Effector memory CD8-positive, alpha-beta T cell (primary cell): ENCODE results near the gene LIPH.

Source experiments
- ATAC-seq: fragments of 150-1000 bp; cut with Tn5 transposase; replicated peaks from 2 replicates; pipeline ENCODE4 v1.10.0; 2021; ENCODE audit warnings: mild to moderate bottlenecking, moderate library complexity
- DNase-seq, 3 experiments: peaks; one replicate each; pipeline ENCODE4 v3.0.0; 2021
- H3K27ac Mint-ChIP-seq, 2 donors: one replicate each; pipeline ENCODE4 v1.8.0; 2022; ENCODE audit warnings: mild to moderate bottlenecking in 2 of 2, mixed read lengths in 2 of 2, moderate library complexity in 2 of 2
- H3K27me3 Mint-ChIP-seq, 2 donors: one replicate each; pipeline ENCODE4 v1.8.0; 2022; ENCODE audit warnings: mixed read lengths in 2 of 2
- H3K36me3 Mint-ChIP-seq: one replicate; pipeline ENCODE4 v1.8.0; 2022; ENCODE audit warnings: mild to moderate bottlenecking, moderate library complexity, mixed read lengths; ENCODE audit not compliant: insufficient read depth
- H3K4me1 Mint-ChIP-seq, 2 donors: one replicate each; pipeline ENCODE4 v1.8.0; 2022; ENCODE audit warnings: low read depth in 2 of 2, mixed read lengths in 2 of 2
- H3K4me3 Mint-ChIP-seq, 2 donors: one replicate each; pipeline ENCODE4 v1.8.0; 2022; ENCODE audit warnings: mild to moderate bottlenecking in 2 of 2, mixed read lengths in 2 of 2, moderate library complexity in 2 of 2
- H3K9me3 Mint-ChIP-seq, 2 donors: one replicate each; pipeline ENCODE4 v1.8.0; 2022; ENCODE audit warnings: mixed read lengths in 2 of 2

Gene LIPH

DNA sequence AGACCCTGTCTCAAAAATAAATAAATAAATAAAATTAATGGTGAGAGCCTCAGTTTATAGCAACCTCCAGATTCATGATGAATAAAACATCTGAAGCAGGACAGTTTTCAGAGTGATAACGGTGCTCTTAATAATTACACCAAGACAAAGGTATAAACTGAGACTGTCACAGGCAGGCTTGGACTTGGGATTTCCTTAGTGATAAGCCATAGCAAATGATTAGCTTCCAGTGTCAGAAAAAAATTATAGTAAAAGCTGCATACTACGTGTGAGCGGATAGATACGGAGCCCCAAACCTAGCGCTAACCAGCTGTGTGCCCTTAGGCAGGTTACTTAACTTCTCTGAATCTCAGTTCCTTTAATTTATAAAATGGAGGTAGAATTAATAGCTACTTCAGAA is 21.5 kb downstream of the LIPH start:
- peaks cover 15 to 16% of the 10 kb centered on the region in 2 donors for H3K27me3 Mint-ChIP-seq
- H3K36me3 Mint-ChIP-seq: no peaks in the 10 kb centered on the region
- H3K4me3 Mint-ChIP-seq: no peak overlapping the region
- no peak for ATAC-seq
- H3K27ac Mint-ChIP-seq: no peak overlapping the region
- H3K9me3 Mint-ChIP-seq: no peaks in the 10 kb centered on the region
- H3K4me1 Mint-ChIP-seq: no peaks in the 10 kb centered on the region
- DNase-seq: no peak

DNA sequence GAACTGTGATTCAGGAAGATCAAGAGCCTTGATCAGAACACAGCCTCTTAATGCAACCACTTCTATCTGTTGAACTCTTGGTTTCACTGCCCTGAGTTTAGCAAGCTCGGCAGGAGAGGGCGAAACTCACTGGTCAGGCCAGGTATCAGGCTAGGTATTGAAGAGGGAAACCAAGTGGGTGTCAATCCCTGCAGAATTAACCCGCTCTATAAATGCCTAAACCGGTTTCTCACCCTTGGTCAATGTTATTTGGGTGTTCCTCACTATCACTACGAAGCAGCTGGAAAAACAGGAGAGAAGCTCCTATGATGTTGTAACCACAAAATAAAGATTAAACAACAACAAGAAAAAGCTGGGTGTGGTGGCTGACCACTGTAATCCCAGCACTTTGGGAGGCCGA is 23.9 kb downstream of the LIPH start:
- no peaks in the 10 kb centered on the region for H3K4me1 Mint-ChIP-seq
- no peak overlapping the region for H3K4me3 Mint-ChIP-seq
- ATAC-seq (no peak), DNase-seq (no peak)
- peaks cover 35% of the 10 kb centered on the region in 2 donors for H3K27me3 Mint-ChIP-seq
- H3K27ac Mint-ChIP-seq: no peak overlapping the region
- no peaks in the 10 kb centered on the region for H3K36me3 Mint-ChIP-seq
- H3K9me3 Mint-ChIP-seq: no peaks in the 10 kb centered on the region

DNA sequence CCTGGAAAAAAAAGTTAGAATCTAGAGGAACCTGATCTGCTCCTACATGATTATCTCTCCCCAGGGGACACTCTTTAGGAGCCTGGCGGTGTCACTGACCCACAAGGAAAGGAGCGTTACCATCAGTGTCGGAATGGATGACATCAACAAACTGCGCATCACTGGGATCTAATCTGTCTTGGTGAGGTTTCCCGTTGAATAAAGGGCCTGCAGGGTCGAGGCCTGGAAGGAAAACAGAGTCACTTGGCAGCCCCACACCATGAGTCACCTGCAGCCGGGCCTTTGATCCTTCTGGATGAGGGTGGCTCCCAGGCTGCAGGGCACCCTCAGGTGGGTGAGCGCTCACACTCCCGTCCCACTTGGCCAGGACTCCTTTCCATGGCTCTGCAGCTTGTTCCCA is 25.0 kb downstream of the LIPH start:
- DNase-seq: no peak
- ATAC-seq: no peak
- H3K4me3 Mint-ChIP-seq: no peak overlapping the region
- no peaks in the 10 kb centered on the region for H3K36me3 Mint-ChIP-seq
- H3K27me3 Mint-ChIP-seq: peaks cover 35 to 36% of the 10 kb centered on the region in 2 donors
- H3K9me3 Mint-ChIP-seq: no peaks in the 10 kb centered on the region
- no peak overlapping the region for H3K27ac Mint-ChIP-seq
- no peaks in the 10 kb centered on the region for H3K4me1 Mint-ChIP-seq

DNA sequence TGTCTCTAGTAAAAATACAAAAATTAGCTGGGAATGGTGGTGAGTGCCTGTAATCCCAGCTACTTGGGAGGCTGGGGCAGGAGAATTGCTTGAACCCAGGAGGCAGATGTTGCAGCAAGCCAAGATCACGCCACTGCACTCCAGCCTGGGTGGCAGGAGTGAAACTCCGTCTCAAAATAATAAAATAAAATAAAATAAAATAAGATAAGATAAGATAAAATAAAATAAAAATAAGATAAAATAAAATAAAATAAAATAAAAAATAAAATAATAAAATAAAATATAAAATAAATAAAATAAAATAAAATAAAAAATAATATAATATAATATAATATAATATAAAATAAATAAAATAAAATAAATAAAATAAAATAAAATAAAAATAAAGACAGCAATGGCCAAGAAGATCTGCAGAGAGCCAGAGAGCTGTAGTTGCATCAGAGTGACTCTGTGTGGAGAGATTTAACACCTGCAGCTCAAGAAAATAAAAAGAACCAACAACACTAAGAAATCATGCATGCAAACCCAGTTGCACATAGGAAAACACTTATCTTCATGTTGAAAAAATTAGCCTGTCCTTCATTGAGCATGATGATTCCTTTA is 25.9 kb downstream of the LIPH start:
- Mint-ChIP-seq H3K27ac (no peak overlapping the region), H3K9me3 (no peaks in the 10 kb centered on the region), H3K4me1 (no peaks in the 10 kb centered on the region), H3K4me3 (no peak overlapping the region), H3K36me3 (no peaks in the 10 kb centered on the region), H3K27me3 (peaks cover 38 to 42% of the 10 kb centered on the region in 2 donors)
- ATAC-seq (no peak), DNase-seq (no peak)

DNA sequence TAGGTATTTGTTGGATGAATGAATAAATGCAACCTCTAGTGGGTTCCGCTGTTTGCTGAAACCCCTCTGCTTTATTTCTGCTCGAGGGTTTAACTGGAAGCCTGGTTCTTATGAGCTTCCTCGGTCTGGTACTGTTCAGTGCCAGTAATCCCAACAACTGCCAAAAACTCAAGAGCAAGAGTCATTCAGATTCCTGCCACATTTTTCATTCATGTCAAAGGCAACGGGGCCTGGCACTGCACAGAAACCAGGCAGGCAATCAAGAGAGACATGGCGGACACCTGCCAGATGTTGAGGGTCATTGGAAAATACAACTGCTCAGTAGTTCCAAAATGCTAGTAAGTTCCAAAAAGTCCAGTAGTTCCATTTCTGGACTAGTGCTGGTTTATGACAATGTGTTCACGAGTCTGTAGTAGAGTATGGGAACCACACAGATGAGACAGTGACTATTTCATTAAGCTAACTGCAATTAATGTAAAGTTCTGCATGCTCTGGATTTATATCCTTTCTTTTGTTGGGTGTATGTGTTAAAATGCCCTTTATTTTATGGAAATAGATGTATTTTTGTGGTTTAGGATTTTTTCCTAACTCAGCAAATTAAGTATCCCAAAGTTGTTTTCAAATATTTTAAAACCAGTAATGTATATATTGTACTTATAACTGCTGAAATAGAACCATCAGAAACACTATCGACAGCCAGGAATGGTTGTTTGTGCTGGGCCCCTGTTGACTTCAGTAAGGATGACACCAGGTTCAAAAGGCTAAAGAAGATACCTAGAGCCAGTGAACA is 30.8 kb downstream of the LIPH start:
- Mint-ChIP-seq H3K4me3 (no peak overlapping the region), H3K4me1 (no peaks in the 10 kb centered on the region), H3K27me3 (peaks cover 35 to 53% of the 10 kb centered on the region in 2 donors), H3K9me3 (no peaks in the 10 kb centered on the region), H3K27ac (no peak overlapping the region), H3K36me3 (no peaks in the 10 kb centered on the region)
- DNase-seq (no peak), ATAC-seq (no peak)

DNA sequence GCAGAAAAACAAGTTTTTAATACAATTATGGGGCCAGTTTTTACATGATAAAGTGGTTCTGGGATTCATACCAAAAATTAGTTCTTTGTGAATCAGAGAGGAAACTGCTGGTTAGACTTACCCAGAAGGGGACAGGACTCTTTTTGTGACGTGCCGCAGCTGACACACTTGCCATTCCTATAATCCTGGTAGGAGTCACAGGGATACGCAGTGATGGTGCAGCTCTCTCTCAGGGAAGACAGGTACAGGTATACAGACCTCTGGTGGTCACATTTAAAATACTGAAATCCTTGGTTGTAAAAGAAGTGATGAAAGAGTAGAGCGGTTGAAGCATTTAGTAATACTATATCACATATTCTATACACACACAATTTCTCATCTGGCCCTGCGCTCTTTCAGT is 33.4 kb downstream of the LIPH start:
- H3K4me3 Mint-ChIP-seq: no peak overlapping the region
- H3K4me1 Mint-ChIP-seq: no peaks in the 10 kb centered on the region
- ATAC-seq (no peak), DNase-seq (no peak)
- H3K27me3 Mint-ChIP-seq: peaks cover 23 to 44% of the 10 kb centered on the region in 2 donors
- no peak overlapping the region for H3K27ac Mint-ChIP-seq
- H3K36me3 Mint-ChIP-seq: no peaks in the 10 kb centered on the region
- H3K9me3 Mint-ChIP-seq: no peaks in the 10 kb centered on the region

DNA sequence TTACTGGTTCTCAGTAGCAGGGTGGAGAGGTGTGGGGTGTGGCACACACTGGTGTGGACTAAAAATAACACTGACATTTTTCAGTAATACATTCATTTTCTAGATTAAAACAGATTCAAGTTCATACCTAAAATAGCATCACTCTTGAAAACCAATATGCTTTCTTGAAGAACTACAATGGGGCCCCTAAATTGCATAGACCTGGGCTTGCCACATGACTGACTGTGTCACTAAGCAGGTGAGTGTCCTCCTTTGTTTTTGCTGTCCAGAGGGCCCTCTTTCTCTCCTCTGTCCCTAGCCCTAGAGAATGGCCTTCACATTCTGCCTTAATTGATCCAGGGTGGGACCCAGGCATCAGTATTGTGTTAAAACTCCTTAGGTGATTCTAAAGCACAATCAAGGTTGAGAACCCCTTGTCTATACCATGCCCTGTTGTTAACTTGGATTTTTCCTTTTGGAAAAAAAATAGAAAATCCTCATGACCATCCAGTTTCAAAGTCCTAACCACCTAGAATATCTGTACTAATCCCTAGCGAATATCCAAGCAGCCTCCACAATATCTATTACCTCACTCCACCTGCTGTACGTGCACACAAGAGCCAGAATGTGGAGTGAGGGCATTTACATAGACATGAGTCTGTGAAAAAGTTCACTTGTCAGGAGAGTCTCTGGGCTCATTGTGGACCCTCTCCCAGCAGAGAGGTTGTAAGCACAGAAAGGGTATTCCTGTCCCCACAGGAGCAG is 34.8 kb downstream of the LIPH start:
- peaks cover 26 to 40% of the 10 kb centered on the region in 2 donors for H3K27me3 Mint-ChIP-seq
- DNase-seq: no peak
- no peaks in the 10 kb centered on the region for H3K4me1 Mint-ChIP-seq
- H3K4me3 Mint-ChIP-seq: no peak overlapping the region
- no peaks in the 10 kb centered on the region for H3K36me3 Mint-ChIP-seq
- H3K27ac Mint-ChIP-seq: no peak overlapping the region
- no peak for ATAC-seq
- H3K9me3 Mint-ChIP-seq: no peaks in the 10 kb centered on the region

DNA sequence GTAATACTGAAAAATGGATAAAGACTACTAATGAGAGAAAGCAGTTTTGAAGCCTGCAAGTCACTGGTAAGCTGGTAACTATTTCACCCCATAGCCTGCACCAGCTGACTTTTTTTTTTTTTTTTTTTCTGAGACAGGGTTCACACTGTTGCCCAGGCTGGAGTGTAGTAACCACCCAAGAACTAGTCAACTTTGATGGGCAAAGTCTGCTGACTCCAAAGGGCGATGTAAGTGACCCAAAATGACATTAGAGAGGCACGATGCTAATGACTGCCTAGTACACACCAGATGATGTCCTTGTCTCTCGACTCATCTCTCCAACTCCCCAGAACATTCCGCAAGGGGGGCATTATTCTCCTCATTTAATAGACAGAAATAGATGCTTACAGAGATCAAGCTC is 40.7 kb downstream of the LIPH start:
- Mint-ChIP-seq H3K27me3 (peaks cover 10 to 21% of the 10 kb centered on the region in 2 donors), H3K4me3 (no peak overlapping the region), H3K9me3 (no peaks in the 10 kb centered on the region), H3K27ac (no peak overlapping the region), H3K4me1 (no peaks in the 10 kb centered on the region), H3K36me3 (peaks cover 3% of the 10 kb centered on the region)
- ATAC-seq (no peak), DNase-seq (no peak)

DNA sequence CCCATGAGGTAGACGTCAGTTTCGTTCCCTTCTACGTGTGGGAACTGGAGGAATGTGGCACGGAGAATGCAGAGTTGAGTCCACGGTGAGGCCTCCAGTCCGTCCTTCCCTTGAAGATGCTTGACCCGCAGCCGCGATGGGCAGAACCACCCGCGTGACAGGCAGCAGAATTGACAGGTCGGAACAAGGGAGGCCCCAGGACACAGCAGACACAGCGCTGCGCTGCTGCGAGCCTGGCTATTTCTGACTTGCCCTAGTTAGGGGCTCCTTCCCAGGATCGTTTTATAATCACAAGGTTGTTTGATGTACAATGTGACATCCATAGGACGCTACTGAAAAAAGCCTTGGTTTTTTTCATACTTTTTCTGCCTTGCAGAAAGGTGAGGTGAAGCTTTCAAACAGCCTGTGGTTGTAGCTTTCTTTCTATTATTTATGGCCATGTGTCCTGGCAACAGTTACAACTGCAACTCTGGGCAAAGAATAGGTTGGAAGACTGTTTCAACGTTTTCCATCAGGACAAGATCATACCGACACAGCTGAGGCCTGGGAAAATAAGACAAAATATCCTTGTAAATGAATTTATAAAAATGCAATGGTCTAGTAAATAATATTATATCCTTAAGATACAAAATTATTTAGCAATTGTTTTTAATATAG is 43.9 kb downstream of the LIPH start:
- Mint-ChIP-seq H3K4me3 (no peak overlapping the region), H3K4me1 (no peaks in the 10 kb centered on the region), H3K36me3 (peaks cover 3% of the 10 kb centered on the region), H3K27ac (no peak overlapping the region), H3K27me3 (peaks cover 10 to 12% of the 10 kb centered on the region in 2 donors), H3K9me3 (no peaks in the 10 kb centered on the region)
- no peak for DNase-seq
- no peak for ATAC-seq

DNA sequence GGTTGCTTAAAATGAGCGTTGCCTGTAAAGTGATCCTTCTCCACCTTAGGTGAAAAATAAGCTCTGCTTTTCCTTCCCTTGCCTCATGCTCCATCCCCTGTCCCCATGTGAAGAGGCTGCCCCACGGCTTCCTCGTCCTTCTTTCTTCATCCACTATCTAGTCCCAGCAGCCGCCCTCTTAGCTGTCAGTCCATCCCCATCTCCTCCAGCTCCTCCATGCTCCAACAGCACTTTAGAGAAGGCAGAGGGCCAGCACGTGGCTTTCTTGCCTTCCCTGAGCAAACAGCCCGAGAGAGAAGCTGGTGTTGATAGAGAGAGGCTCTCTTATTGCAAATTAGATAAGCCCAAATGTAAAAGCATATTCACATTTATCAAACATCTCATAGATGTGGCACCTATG is 44.5 kb downstream of the LIPH start:
- Mint-ChIP-seq H3K27me3 (peaks cover 7 to 18% of the 10 kb centered on the region in 2 donors), H3K27ac (no peak overlapping the region), H3K9me3 (no peaks in the 10 kb centered on the region), H3K4me1 (no peaks in the 10 kb centered on the region), H3K36me3 (peaks cover 3% of the 10 kb centered on the region), H3K4me3 (no peak overlapping the region)
- no peak for ATAC-seq
- no peak for DNase-seq

DNA sequence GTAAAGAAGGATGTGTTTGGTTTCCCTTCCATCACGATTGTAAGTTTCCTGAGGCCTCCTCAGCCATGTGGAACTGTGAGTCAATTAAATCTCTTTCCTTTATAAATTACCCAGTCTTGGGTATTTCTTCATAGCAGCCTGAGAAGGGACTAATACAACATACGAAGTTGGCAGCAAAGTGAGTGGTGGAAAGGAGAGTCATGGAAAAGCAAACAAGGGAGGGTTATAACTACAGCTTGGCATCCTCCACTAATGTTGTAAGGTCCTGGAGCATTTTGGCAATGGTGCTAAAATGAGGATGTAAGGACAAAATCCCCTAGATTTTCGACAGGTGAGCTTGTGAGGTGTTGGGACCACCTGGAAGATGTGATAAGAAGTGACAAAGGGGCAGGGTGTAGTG is 47.8 kb downstream of the LIPH start:
- DNase-seq (no peak), ATAC-seq (no peak)
- H3K4me3 Mint-ChIP-seq: no peak overlapping the region
- H3K27ac Mint-ChIP-seq: no peak overlapping the region
- peaks cover 3% of the 10 kb centered on the region for H3K36me3 Mint-ChIP-seq
- no peaks in the 10 kb centered on the region for H3K9me3 Mint-ChIP-seq
- H3K27me3 Mint-ChIP-seq: peaks cover 4 to 22% of the 10 kb centered on the region in 2 donors
- H3K4me1 Mint-ChIP-seq: no peaks in the 10 kb centered on the region

DNA sequence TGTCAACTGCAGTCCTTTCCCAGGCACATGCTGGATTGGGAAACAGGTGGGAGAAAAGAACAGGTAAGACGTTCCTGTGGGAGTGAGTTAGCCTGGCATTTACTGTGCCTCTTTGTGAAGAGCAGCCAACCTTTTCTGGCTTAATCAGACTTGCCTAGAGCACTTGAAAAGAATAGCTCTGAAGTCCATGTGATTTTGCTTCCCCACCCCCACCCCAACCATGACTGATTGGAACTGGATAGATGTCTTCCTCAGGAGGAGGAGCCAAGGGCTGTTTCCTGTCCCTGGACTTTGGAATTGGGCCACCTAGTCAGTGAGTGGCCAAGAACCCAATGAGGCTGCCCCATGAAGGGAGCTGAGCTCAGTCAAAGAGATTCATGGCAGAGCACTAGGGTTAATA is 48.9 kb downstream of the LIPH start:
- peaks cover 4 to 22% of the 10 kb centered on the region in 2 donors for H3K27me3 Mint-ChIP-seq
- DNase-seq (no peak), ATAC-seq (no peak)
- H3K36me3 Mint-ChIP-seq: peaks cover 7% of the 10 kb centered on the region
- no peaks in the 10 kb centered on the region for H3K9me3 Mint-ChIP-seq
- H3K4me1 Mint-ChIP-seq: peaks cover 3% of the 10 kb centered on the region in 2 donors
- H3K27ac Mint-ChIP-seq: no peak overlapping the region
- no peak overlapping the region for H3K4me3 Mint-ChIP-seq

DNA sequence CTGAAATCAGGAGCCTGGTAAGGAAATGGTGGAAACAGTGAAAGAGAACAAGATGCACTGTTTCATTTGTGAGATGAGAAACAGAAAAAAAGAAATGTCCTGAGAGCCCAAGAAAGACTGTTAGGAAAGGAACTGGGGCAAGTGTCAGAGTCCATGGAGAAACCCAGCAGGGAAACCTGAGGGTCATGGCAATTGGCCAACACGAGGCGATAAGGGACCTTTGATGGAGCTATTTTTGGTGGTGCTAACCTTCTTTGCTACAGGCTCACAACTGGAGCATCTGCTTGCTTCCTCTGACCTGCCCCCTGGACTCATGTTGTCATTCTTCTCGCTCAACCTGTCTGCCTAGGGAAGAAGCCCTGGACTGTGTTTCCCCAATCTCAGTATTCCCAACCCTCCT is 49.4 kb downstream of the LIPH start:
- no peaks in the 10 kb centered on the region for H3K9me3 Mint-ChIP-seq
- no peak overlapping the region for H3K4me3 Mint-ChIP-seq
- DNase-seq: no peak
- H3K27ac Mint-ChIP-seq: no peak overlapping the region
- peaks cover 4 to 22% of the 10 kb centered on the region in 2 donors for H3K27me3 Mint-ChIP-seq
- peaks cover 5 to 8% of the 10 kb centered on the region in 2 donors for H3K4me1 Mint-ChIP-seq
- H3K36me3 Mint-ChIP-seq: peaks cover 9% of the 10 kb centered on the region
- no peak for ATAC-seq
